Sciatic nerve (tissue), 1 donor: Measurements from ENCODE around the gene BRCA1. TPM values are rescaled to one million over a fixed set of nuclear protein-coding genes. Genes with fewer than 3 reads are reported as not detected.

Experiments
- total RNA-seq: library from RNA; stranded (reverse); fragmentation: NEBNext Ultra II Directional; extraction: Animal tissue kit (Norgen Biotek cat#: 25700); gene quantifications from one replicate; pipeline ENCODE4 v1.2.1, GENCODE V29; 2021
- donor health status: DM: no; HTN: no; CAD: no.

The BRCA1 gene
- total RNA-seq, 1 donor from 2014 or later = 8.3 TPM

Other genes starting within 250 kb of the BRCA1 start
- gene G6PC1, start 224.6 kb downstream of the BRCA1 start, total RNA-seq = not detected
- gene AARSD1, start 160.9 kb downstream of the BRCA1 start, total RNA-seq = 40.7 TPM
- gene PTGES3L, start 145.3 kb downstream of the BRCA1 start, total RNA-seq = 0.40 TPM
- 12.4 TPM for gene RUNDC1, start 144.8 kb downstream of the BRCA1 start, total RNA-seq
- 743 TPM for gene RPL27, start 126.9 kb downstream of the BRCA1 start, total RNA-seq
- 28.1 TPM for gene IFI35, start 118.6 kb downstream of the BRCA1 start, total RNA-seq
- 288 TPM for gene VAT1, start 103.0 kb downstream of the BRCA1 start, total RNA-seq
- gene RND2, start 100.1 kb downstream of the BRCA1 start, total RNA-seq = 3.4 TPM
- 86.1 TPM for gene NBR1, start 45.9 kb upstream of the BRCA1 start, total RNA-seq
- gene TMEM106A, start 86.5 kb upstream of the BRCA1 start, total RNA-seq = 25.5 TPM
- 0.62 TPM for gene CCDC200, start 103.3 kb upstream of the BRCA1 start, total RNA-seq
- gene RNU2-1, start 108.6 kb upstream of the BRCA1 start, total RNA-seq = 9,260 TPM